ENCODE data around the gene TYMP.

TYMP gene

DNA sequence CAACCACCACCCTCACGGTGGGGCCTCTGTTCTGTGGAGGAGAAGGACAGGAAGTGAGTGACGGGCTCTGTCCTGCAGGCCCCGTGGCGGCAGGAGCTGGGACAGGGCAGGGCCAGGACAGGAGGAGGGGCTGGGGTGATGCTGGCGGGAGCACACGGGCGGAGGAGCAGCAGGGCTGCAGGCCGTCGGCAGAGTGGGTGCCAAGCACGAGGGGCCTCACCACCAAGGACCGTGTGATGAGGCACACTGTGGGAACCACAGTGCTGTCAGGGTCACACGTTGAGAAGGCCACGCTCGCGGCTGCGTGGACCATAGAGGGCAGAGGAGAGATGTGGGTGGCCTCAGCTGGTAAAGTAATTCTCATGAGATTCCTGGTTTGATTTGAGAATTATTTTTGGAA is 12.9 kb downstream of the TYMP start:
- no peak for ATAC-seq
- TF ChIP-seq ISL1 (CRISPR knock-in tag; IDR thresholded peaks at IDR 0.05) (no peak), GLIS3 (CRISPR knock-in tag; IDR thresholded peaks at IDR 0.05) (no peak), TOX (CRISPR knock-in tag; IDR thresholded peaks at IDR 0.05; ENCODE audit: borderline replicate concordance) (no peak), CSDC2 (CRISPR knock-in tag; IDR thresholded peaks at IDR 0.05) (no peak), ZNF70 (CRISPR knock-in tag; IDR thresholded peaks at IDR 0.05) (no peak), BACH2 (CRISPR knock-in tag; IDR thresholded peaks at IDR 0.05; ENCODE audit: borderline replicate concordance) (no peak), ZFP30 (CRISPR knock-in tag; IDR thresholded peaks at IDR 0.05) (no peak), ESRRG (CRISPR knock-in tag; IDR thresholded peaks at IDR 0.05) (no peak)
- TF ChIP-seq, protein P1, sequence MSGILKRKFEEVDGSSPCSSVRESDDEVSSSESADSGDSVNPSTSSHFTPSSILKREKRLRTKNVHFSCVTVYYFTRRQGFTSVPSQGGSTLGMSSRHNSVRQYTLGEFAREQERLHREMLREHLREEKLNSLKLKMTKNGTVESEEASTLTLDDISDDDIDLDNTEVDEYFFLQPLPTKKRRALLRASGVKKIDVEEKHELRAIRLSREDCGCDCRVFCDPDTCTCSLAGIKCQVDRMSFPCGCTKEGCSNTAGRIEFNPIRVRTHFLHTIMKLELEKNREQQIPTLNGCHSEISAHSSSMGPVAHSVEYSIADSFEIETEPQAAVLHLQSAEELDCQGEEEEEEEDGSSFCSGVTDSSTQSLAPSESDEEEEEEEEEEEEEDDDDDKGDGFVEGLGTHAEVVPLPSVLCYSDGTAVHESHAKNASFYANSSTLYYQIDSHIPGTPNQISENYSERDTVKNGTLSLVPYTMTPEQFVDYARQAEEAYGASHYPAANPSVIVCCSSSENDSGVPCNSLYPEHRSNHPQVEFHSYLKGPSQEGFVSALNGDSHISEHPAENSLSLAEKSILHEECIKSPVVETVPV (CRISPR knock-in tag; IDR thresholded peaks at IDR 0.05) = no peak

DNA sequence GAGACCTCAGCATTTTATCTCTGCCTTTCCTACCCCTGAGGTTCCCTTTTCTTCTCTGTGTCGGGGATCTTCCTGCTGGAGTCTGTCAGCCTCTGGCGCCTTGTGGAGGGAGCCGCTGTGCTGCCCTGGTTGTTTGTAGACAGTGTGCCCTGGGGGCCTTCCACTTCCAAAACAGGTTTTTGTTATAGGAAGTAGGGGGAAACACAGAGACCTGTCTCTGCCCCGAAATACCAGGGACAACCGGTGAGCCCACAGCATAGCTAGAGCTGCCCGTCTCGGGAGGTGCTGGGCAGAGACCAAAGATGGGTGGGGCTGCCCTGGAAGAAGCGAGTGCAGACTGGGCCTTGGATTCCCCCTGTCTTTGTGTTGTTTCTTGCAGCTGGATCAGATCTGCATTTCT is 13.7 kb downstream of the TYMP start:
- TF ChIP-seq ISL1 (CRISPR knock-in tag; IDR thresholded peaks at IDR 0.05) (no peak), ZC3H10 (CRISPR knock-in tag; IDR thresholded peaks at IDR 0.05) (no peak)
- no peak for ATAC-seq

- TF ChIP-seq BACH2 (CRISPR knock-in tag; IDR thresholded peaks at IDR 0.05; ENCODE audit: borderline replicate concordance) = no peak
- no peak for ATAC-seq
Observed at GRCh38 chr22:50513175-50513574, 16.6 kb downstream of the TYMP start.

GRCh38 chr22:50508897-50509296 is 20.9 kb downstream of the TYMP start:
- TF ChIP-seq ZNF70 (CRISPR knock-in tag; IDR thresholded peaks at IDR 0.05) (no peak), BACH2 (CRISPR knock-in tag; IDR thresholded peaks at IDR 0.05; ENCODE audit: borderline replicate concordance) (no peak), ESRRG (CRISPR knock-in tag; IDR thresholded peaks at IDR 0.05) (no peak), ZNF565 (CRISPR knock-in tag; conservative IDR thresholded peaks at IDR 0.05; ENCODE audit: low read depth) (no peak), TCF4 (CRISPR knock-in tag; IDR thresholded peaks at IDR 0.05; ENCODE audit: borderline replicate concordance) (no peak), ISL1 (CRISPR knock-in tag; IDR thresholded peaks at IDR 0.05) (no peak)
- ATAC-seq = no peak

DNA sequence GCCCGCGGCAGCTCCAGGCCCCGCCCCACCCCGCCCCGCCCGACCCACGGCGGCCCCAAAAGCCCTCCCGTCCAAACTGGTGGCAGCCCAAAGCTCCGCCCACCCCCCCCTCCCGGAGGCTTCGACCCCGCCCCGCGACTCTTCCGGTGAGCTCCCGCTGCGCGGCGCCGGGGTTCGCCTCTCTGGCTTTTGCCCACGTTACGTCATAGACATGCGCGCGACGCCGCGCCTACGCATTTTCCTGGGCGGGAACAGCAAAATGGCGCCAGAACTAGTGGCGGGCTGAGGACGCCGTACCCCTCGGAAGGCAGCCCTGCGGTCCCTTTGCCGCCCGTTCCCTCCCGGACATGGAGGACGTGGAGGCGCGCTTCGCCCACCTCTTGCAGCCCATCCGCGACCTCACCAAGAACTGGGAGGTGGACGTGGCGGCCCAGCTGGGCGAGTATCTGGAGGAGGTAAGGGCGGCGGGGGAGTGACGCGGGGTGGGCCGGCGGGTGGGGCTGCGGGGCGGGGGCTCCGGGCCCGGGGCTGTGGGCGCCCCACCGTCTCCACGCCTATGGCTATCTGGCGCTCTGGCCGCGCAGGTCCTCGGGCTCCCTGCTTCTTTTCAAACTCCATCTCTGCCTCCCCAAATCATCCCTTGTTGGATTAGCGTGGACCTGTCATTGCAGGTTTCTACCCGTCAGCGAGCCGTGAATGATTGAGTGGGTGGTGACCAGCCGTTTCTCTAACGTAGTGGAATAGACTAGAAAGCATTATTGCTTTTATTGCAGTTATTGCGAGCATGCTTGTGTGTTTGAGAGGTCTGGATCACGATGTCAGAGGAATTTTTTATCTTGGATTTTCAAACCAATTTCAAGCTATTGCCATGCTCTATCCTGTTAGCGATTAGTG is 21.6 kb downstream of the TYMP start, which contains the start of gene NCAPH2:
Gene NCAPH2 (plus strand): TSS at position 234 of the 894 bp plus-strand sequence. CDS start 114 bp downstream, at position 348.
- TF ChIP-seq ZNF70 (CRISPR knock-in tag; IDR thresholded peaks at IDR 0.05) (no peak), PPARA (CRISPR knock-in tag; IDR thresholded peaks at IDR 0.05; ENCODE audit: borderline replicate concordance) (no peak), SNAI2 (CRISPR knock-in tag; IDR thresholded peaks at IDR 0.05) (no peak), BACH2 (CRISPR knock-in tag; IDR thresholded peaks at IDR 0.05; ENCODE audit: borderline replicate concordance) (no peak), ESRRG (CRISPR knock-in tag; IDR thresholded peaks at IDR 0.05) (no peak), OSR1 (CRISPR knock-in tag; IDR thresholded peaks at IDR 0.05) (no peak), PATZ1 (CRISPR knock-in tag; IDR thresholded peaks at IDR 0.05; ENCODE audit: borderline replicate concordance) (no peak), ZFP3 (CRISPR knock-in tag; IDR thresholded peaks at IDR 0.05) (no peak), RARB (CRISPR knock-in tag; IDR thresholded peaks at IDR 0.05) (no peak), ARNTL (CRISPR knock-in tag; IDR thresholded peaks at IDR 0.05; ENCODE audit: borderline replicate concordance, low read depth) (no peak), ZFP30 (CRISPR knock-in tag; IDR thresholded peaks at IDR 0.05) (no peak), GLIS3 (CRISPR knock-in tag; IDR thresholded peaks at IDR 0.05) (no peak)
- TF ChIP-seq, protein P2, sequence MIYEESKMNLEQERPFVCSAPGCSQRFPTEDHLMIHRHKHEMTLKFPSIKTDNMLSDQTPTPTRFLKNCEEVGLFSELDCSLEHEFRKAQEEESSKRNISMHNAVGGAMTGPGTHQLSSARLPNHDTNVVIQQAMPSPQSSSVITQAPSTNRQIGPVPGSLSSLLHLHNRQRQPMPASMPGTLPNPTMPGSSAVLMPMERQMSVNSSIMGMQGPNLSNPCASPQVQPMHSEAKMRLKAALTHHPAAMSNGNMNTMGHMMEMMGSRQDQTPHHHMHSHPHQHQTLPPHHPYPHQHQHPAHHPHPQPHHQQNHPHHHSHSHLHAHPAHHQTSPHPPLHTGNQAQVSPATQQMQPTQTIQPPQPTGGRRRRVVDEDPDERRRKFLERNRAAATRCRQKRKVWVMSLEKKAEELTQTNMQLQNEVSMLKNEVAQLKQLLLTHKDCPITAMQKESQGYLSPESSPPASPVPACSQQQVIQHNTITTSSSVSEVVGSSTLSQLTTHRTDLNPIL (CRISPR knock-in tag; IDR thresholded peaks at IDR 0.05; ENCODE audit: low read depth) = no peak
- TF ChIP-seq, protein P3, sequence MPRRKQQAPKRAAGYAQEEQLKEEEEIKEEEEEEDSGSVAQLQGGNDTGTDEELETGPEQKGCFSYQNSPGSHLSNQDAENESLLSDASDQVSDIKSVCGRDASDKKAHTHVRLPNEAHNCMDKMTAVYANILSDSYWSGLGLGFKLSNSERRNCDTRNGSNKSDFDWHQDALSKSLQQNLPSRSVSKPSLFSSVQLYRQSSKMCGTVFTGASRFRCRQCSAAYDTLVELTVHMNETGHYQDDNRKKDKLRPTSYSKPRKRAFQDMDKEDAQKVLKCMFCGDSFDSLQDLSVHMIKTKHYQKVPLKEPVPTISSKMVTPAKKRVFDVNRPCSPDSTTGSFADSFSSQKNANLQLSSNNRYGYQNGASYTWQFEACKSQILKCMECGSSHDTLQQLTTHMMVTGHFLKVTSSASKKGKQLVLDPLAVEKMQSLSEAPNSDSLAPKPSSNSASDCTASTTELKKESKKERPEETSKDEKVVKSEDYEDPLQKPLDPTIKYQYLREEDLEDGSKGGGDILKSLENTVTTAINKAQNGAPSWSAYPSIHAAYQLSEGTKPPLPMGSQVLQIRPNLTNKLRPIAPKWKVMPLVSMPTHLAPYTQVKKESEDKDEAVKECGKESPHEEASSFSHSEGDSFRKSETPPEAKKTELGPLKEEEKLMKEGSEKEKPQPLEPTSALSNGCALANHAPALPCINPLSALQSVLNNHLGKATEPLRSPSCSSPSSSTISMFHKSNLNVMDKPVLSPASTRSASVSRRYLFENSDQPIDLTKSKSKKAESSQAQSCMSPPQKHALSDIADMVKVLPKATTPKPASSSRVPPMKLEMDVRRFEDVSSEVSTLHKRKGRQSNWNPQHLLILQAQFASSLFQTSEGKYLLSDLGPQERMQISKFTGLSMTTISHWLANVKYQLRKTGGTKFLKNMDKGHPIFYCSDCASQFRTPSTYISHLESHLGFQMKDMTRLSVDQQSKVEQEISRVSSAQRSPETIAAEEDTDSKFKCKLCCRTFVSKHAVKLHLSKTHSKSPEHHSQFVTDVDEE (CRISPR knock-in tag; IDR thresholded peaks at IDR 0.05) = no peak
- TF ChIP-seq, protein P1 (CRISPR knock-in tag; IDR thresholded peaks at IDR 0.05) = no peak
- ATAC-seq = peak; percentile 75
